SK-N-SH (cell line): ENCODE data around the gene PLCH1. TPM values are rescaled to one million over a fixed set of nuclear protein-coding genes. Genes with fewer than 3 reads are reported as not detected.

ENCODE experiments used
- CTCF ChIA-PET: fragments of 300-600, 350-600 bp; formaldehyde crosslinking; extraction: SDS; loops from one replicate; lab custom pipeline; 2021; lab: Yijun Ruan, JAX
- POLR2A ChIA-PET: fragments of 350-600 bp; sonication (Branson Sonifier 250); formaldehyde crosslinking; extraction: SDS; loops from one replicate; lab custom pipeline; 2020; ENCODE audit warnings: antibody characterized with exemption, inconsistent platforms; lab: Yijun Ruan, JAX
- DNase-seq: peaks from one replicate; pipeline ENCODE4 v3.0.0; 2012
- H2AFZ ChIP-seq: fragments of 200-600 bp; sonication (generic); 2 replicates; pipeline ENCODE4 v1.8.1; 2016; ENCODE audit warnings: antibody characterized with exemption, mild to moderate bottlenecking, low read depth
- H3F3A ChIP-seq: fragments of 200-600 bp; sonication (generic); replicated peaks from 2 replicates; pipeline ENCODE3; 2016; ENCODE audit warnings: antibody characterized with exemption, mild to moderate bottlenecking; ENCODE audit not compliant: insufficient read depth
- H3K27ac ChIP-seq, 2 experiments: fragments of 200-500 bp in 1 of 2; fragments of 200-600 bp in 1 of 2; sonication (Bioruptor generic) in 1 of 2; sonication (generic), shearing (Covaris generic) in 1 of 2; 2 replicates each; pipeline versions ENCODE4 v1.5.1 to v1.6.1; 2014 to 2016; ENCODE audit warnings: low read depth in 2 of 2, inconsistent platforms in 1 of 2, low read length in 1 of 2, mild to moderate bottlenecking in 1 of 2, mixed read lengths in 1 of 2
- H3K27me3 ChIP-seq: fragments of 200-600 bp; sonication (generic), shearing (Covaris generic); 2 replicates; pipeline ENCODE4 v1.6.1; 2016; ENCODE audit warnings: mixed run types; ENCODE audit not compliant: insufficient read depth
- H3K36me3 ChIP-seq, 2 experiments: fragments of 200-500 bp in 1 of 2; fragments of 200-600 bp in 1 of 2; sonication (Bioruptor generic) in 1 of 2; sonication (generic) in 1 of 2; replicated peaks in 1 of 2; 2 replicates each; pipeline versions ENCODE3 to v1.5.1; 2014 to 2016; ENCODE audit warnings: low read length in 1 of 2, mild to moderate bottlenecking in 1 of 2; ENCODE audit not compliant: insufficient read depth in 2 of 2, control insufficient read depth in 1 of 2
- H3K4me1 ChIP-seq, 2 experiments: fragments of 200-500 bp in 1 of 2; fragments of 200-600 bp in 1 of 2; sonication (Bioruptor generic) in 1 of 2; sonication (generic), shearing (Covaris generic) in 1 of 2; 2 replicates each; pipeline versions ENCODE4 v1.5.1 to v1.6.1; 2014 to 2016; ENCODE audit warnings: low read depth in 1 of 2, low read length in 1 of 2, mixed run types in 1 of 2; ENCODE audit not compliant: insufficient read depth in 2 of 2, control insufficient read depth in 1 of 2
- H3K4me2 ChIP-seq: fragments of 200-600 bp; sonication (generic), shearing (Covaris generic); 2 replicates; pipeline ENCODE4 v1.6.1; 2017; ENCODE audit warnings: mixed run types
- H3K4me3 ChIP-seq, 2 experiments: fragments of 200-500 bp in 1 of 2; fragments of 200-600 bp in 1 of 2; sonication (Bioruptor generic) in 1 of 2; sonication (generic), shearing (Covaris generic) in 1 of 2; 2 replicates each; pipeline versions ENCODE4 v1.5.1 to v1.8.1; 2014 to 2016; ENCODE audit warnings: low read depth in 2 of 2, inconsistent platforms in 1 of 2, low read length in 1 of 2, mild to moderate bottlenecking in 1 of 2, mixed read lengths in 1 of 2, moderate library complexity in 1 of 2
- H3K79me2 ChIP-seq: fragments of 200-600 bp; sonication (generic); 2 replicates; pipeline ENCODE4 v1.8.1; 2017; ENCODE audit warnings: mild to moderate bottlenecking; ENCODE audit not compliant: insufficient read depth
- H3K9ac ChIP-seq: fragments of 200-600 bp; sonication (generic); 2 replicates; pipeline ENCODE4 v1.6.1; 2017; ENCODE audit warnings: mixed run types
- H3K9me2 ChIP-seq: fragments of 200-600 bp; sonication (generic); 2 replicates; pipeline ENCODE4 v1.6.1; 2017; ENCODE audit warnings: mixed run types
- H3K9me3 ChIP-seq: fragments of 200-600 bp; sonication (generic); 2 replicates; pipeline ENCODE4 v1.6.1; 2017; ENCODE audit warnings: mixed run types, mild to moderate bottlenecking, moderate library complexity
- H4K20me1 ChIP-seq: fragments of 200-600 bp; sonication (generic); 2 replicates; pipeline ENCODE4 v1.6.1; 2017; ENCODE audit warnings: mild to moderate bottlenecking, mixed run types; ENCODE audit not compliant: insufficient read depth
- CHD2 ChIP-seq: fragments of 150-350 bp; IDR thresholded peaks from 2 replicates; pipeline ENCODE4 v1.6.1; 2018; ENCODE audit warnings: low read length; ENCODE audit not compliant: partially characterized antibody
- CTCF ChIP-seq: fragments of 200-600 bp; sonication (generic); IDR thresholded peaks from 2 replicates; pipeline ENCODE4 v1.6.1; 2017; ENCODE audit warnings: antibody characterized with exemption, mild to moderate bottlenecking, moderate library complexity
- FOSL2 ChIP-seq: IDR thresholded peaks from 2 replicates; pipeline ENCODE4 v1.4.0; 2012; ENCODE audit warnings: low read depth, mild to moderate bottlenecking, moderate library complexity, borderline replicate concordance
- FOXJ3 ChIP-seq: sonication (generic); formaldehyde crosslinking; IDR thresholded peaks from 2 replicates; pipeline ENCODE4 v1.5.1; 2020; ENCODE audit warnings: mild to moderate bottlenecking, missing genetic modification reagents
- FOXM1 ChIP-seq: IDR thresholded peaks from 2 replicates; pipeline ENCODE4 v1.4.0; 2012; ENCODE audit warnings: low read depth, mild to moderate bottlenecking
- GABPA ChIP-seq: IDR thresholded peaks from 2 replicates; pipeline ENCODE4 v1.4.0; 2012; ENCODE audit warnings: low read depth, mild to moderate bottlenecking
- GATA2 ChIP-seq: sonication (generic); formaldehyde crosslinking; IDR thresholded peaks from 2 replicates; pipeline ENCODE4 v1.5.0; 2020; ENCODE audit warnings: mild to moderate bottlenecking, missing genetic modification reagents
- JUND ChIP-seq: IDR thresholded peaks from 2 replicates; pipeline ENCODE4 v1.4.0; 2012
- MAX ChIP-seq: IDR thresholded peaks from 2 replicates; pipeline ENCODE4 v1.4.0; 2012; ENCODE audit warnings: low read depth
- MEF2A ChIP-seq: IDR thresholded peaks from 2 replicates; pipeline ENCODE4 v1.4.0; 2012; ENCODE audit warnings: low read depth, borderline replicate concordance
- NRF1 ChIP-seq: IDR thresholded peaks from 2 replicates; pipeline ENCODE4 v1.6.1; 2012; ENCODE audit warnings: low read depth, mild to moderate bottlenecking, low read length
- PBX3 ChIP-seq: IDR thresholded peaks from 2 replicates; pipeline ENCODE4; 2012
- POLR2AphosphoS5 ChIP-seq: IDR thresholded peaks from 2 replicates; pipeline ENCODE4 v1.6.1; 2012; ENCODE audit warnings: low read depth, low read length
- RAD21 ChIP-seq: IDR thresholded peaks from 2 replicates; pipeline ENCODE4 v1.6.1; 2012; ENCODE audit warnings: mild to moderate bottlenecking, low read length
- SMC3 ChIP-seq: IDR thresholded peaks from 2 replicates; pipeline ENCODE4 v1.6.1; 2012; ENCODE audit warnings: low read depth, low read length, improper control_type of control experiment
- USF2 ChIP-seq: fragments of 150-350 bp; IDR thresholded peaks from 2 replicates; pipeline ENCODE4 v1.6.1; 2017; ENCODE audit warnings: antibody characterized with exemption, low read length, low read depth, borderline replicate concordance
- WGBS: methylation state at CpG from one replicate; pipeline ENCODE4 v1.1.6; 2017; ENCODE audit warnings: low lambda C conversion rate; 5-methylcytosine and 5-hydroxymethylcytosine counted together
- polyA plus RNA-seq, 3 experiments: library from polyadenylated mRNA; depleted of rRNA; stranded (reverse); fragments of >200 nt; gene quantifications; 2 replicates each; pipeline ENCODE4 v1.2.3, GENCODE V29; 2012
- TF ChIP-seq, protein P1 (sequence below): IDR thresholded peaks from 2 replicates; pipeline ENCODE4 v1.4.0; 2012; ENCODE audit warnings: low read depth, borderline replicate concordance

The PLCH1 gene
- polyA plus RNA-seq, 1 of the 3 experiments (the other 2 are of a cell fraction), result 0.26 TPM

GRCh38 chr3:155782390-155782953, 37.6 kb upstream of the PLCH1 start:
- Histone ChIP-seq H3K27me3 (no peaks in the 10 kb centered on the region), H3F3A (no peaks in the 10 kb centered on the region), H3K4me2 (no peak overlapping the region), H4K20me1 (no peaks in the 10 kb centered on the region), H2AFZ (no peak overlapping the region), H3K27ac (no peak overlapping the region), H3K9me2 (no peaks in the 10 kb centered on the region), H3K36me3 (peaks cover 0 to 4% of the 10 kb centered on the region in 2 experiments), H3K9ac (no peak overlapping the region)
- CTCF ChIA-PET, result no interaction called here
- POLR2A ChIA-PET, result no interaction called here
- TF ChIP-seq CHD2, result no peak
- no peak for TF ChIP-seq PBX3
- TF ChIP-seq FOXM1, result no peak
- TF ChIP-seq FOXJ3 (CRISPR knock-in tag), result no peak
- TF ChIP-seq, all 33 proteins: peak for 0
- Histone ChIP-seq H3K4me3 (no peak overlapping the region), H3K4me1 (no peaks in the 10 kb centered on the region), H3K79me2 (no peaks in the 10 kb centered on the region), H3K9me3 (no peaks in the 10 kb centered on the region)
- no peak for DNase-seq
- 86% methylated on average over 1 of the region's 1 CpG for WGBS

GRCh38 chr3:155780291-155780690, 35.4 kb upstream of the PLCH1 start:
- ChIA-PET CTCF (interaction anchor here (0.7 to 2.9 kb wide), 3 partner anchors 26 to 43 kb away, joined by 3 to 18 read pairs (median 3); partner anchors contain the start of gene C3orf33), POLR2A (interaction anchor here (1.1 kb wide), 1 partner anchor 25 kb away, joined by 6 read pairs; no protein-coding TSS in a partner anchor)
- Histone ChIP-seq H3K4me3 (no peak overlapping the region), H3K27me3 (no peaks in the 10 kb centered on the region), H3K9me2 (no peaks in the 10 kb centered on the region), H3F3A (no peaks in the 10 kb centered on the region), H3K36me3 (peaks cover 0 to 4% of the 10 kb centered on the region in 2 experiments), H3K79me2 (no peaks in the 10 kb centered on the region), H4K20me1 (no peaks in the 10 kb centered on the region), H3K9me3 (no peaks in the 10 kb centered on the region), H3K27ac (no peak overlapping the region), H3K9ac (no peak overlapping the region), H3K4me1 (no peaks in the 10 kb centered on the region), H3K4me2 (no peak overlapping the region), H2AFZ (no peak overlapping the region)
- no peak for DNase-seq
- TF ChIP-seq MEF2A, result no peak
- TF ChIP-seq, protein P1, sequence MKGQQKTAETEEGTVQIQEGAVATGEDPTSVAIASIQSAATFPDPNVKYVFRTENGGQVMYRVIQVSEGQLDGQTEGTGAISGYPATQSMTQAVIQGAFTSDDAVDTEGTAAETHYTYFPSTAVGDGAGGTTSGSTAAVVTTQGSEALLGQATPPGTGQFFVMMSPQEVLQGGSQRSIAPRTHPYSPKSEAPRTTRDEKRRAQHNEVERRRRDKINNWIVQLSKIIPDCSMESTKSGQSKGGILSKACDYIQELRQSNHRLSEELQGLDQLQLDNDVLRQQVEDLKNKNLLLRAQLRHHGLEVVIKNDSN, result no peak
- no peak for TF ChIP-seq JUND

DNA sequence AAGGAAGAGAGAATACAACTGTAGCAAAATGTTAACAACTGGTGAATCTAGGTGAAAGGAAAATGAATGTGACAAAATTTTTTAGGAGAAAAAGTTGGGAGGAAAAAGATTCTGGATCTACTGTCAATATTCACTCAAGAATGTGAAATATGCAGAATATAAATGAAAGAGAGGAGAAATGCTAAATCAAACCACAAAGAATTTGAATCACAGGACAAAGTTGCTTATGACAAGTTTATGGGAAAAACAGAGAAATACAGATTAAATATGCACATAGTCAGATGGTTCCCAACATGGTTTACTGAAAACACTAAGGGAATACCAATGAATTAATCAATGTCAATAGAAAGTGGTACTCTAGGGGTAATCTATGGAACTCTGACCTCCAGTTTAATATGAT, 33.6 kb upstream of the PLCH1 start:
- Histone ChIP-seq H4K20me1 (no peaks in the 10 kb centered on the region), H3K4me2 (no peak overlapping the region), H3K27ac (no peak overlapping the region), H3K9me3 (no peaks in the 10 kb centered on the region), H3K4me1 (no peaks in the 10 kb centered on the region), H3K9me2 (no peaks in the 10 kb centered on the region), H3K36me3 (peaks cover 2 to 9% of the 10 kb centered on the region in 2 experiments), H3K79me2 (no peaks in the 10 kb centered on the region), H3K27me3 (no peaks in the 10 kb centered on the region), H2AFZ (no peak overlapping the region), H3K9ac (no peak overlapping the region), H3K4me3 (no peak overlapping the region), H3F3A (no peaks in the 10 kb centered on the region)
- POLR2A ChIA-PET, result no interaction called here
- no peak for DNase-seq
- CTCF ChIA-PET, result no interaction called here
- TF ChIP-seq, protein P1, result no peak
- TF ChIP-seq GABPA (no peak), CHD2 (no peak), GATA2 (CRISPR knock-in tag) (no peak), RAD21 (no peak), USF2 (no peak), SMC3 (no peak), CTCF (no peak), NRF1 (no peak), MAX (no peak), FOSL2 (no peak), POLR2AphosphoS5 (no peak)
